Measurements from ENCODE around the gene ZNF662. TPM values are rescaled to one million over a fixed set of nuclear protein-coding genes. Genes with fewer than 3 reads are reported as not detected.
"Not testable (repeated sequence)": the region's sequence is repeated elsewhere in the genome, so short reads cannot be mapped to it uniquely, and the experiment has no call there.

Gene ZNF662
- 10 to 100 TPM; 21.0 to 43.6 (median 38.2) TPM for polyA plus RNA-seq (ENCODE audit: insufficient read length in 3 of 3)
- long read RNA-seq, donor 1: 0 reads
- long read RNA-seq, donor 2: 0 reads
- long read RNA-seq, donor 3, partial matches to known transcripts: 0 of 1 reads
- long read RNA-seq, donor 3, other reads (novel, unspliced or antisense): 0 of 1 reads
- long read RNA-seq, donor 4, partial matches to known transcripts: 0 of 3 reads
- long read RNA-seq, donor 4, other reads (novel, unspliced or antisense): 0 of 3 reads
- long read RNA-seq, donor 5: 0 reads
- long read RNA-seq, donor 6: 0 reads
- long read RNA-seq, donor 7, partial matches to known transcripts: 0 of 2 reads
- long read RNA-seq, donor 7, other reads (novel, unspliced or antisense): 0 of 2 reads
- long read RNA-seq, donor 8: 0 reads
- long read RNA-seq, donor 9, partial matches to known transcripts: 0 of 1 reads
- long read RNA-seq, donor 9, other reads (novel, unspliced or antisense): 0 of 1 reads
- long read RNA-seq, donor 10, partial matches to known transcripts: 0 of 3 reads
- long read RNA-seq, donor 10, other reads (novel, unspliced or antisense): 0 of 3 reads
- long read RNA-seq, donor 11: 0 reads
- long read RNA-seq, donor 12, partial matches to known transcripts: 5 of 5 reads
- long read RNA-seq, donor 12, other reads (novel, unspliced or antisense): 0 of 5 reads
- long read RNA-seq, donor 13: 0 reads
- long read RNA-seq, donor 14: 0 reads
- long read RNA-seq, donor 15: 0 reads
- long read RNA-seq, donor 16: 0 reads

- peak; percentile 57 for DNase-seq
Observed at GRCh38 chr3:42906070-42906847, at the start of gene ZNF662. Gene ZNF662, plus strand, starts transcription at chr3:42906142. Its CDS starts 1,973 bp downstream, at chr3:42908115.

DNA sequence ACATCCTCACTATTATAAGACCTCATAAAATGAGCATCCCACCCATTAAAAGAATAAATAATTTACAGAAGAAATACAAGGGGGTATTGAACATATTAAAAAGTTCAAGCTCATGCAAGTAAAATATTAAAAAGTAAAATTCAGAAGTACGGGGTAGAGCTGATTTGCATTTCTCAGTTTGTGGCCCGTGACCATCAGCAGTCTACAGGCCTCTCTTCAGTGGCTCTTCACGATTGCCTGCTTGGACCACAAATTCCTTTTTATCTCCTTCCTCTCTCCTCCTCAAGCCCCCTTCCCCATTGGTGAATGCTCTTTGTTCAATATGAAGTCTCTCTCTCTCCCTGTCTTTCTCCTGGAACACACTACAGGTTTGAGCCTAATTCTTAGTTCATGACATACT, 49.4 kb upstream of the ZNF662 start:
- no peak for DNase-seq

- no peak for DNase-seq
Observed at GRCh38 chr3:42864321-42864950, 41.5 kb upstream of the ZNF662 start.

DNA sequence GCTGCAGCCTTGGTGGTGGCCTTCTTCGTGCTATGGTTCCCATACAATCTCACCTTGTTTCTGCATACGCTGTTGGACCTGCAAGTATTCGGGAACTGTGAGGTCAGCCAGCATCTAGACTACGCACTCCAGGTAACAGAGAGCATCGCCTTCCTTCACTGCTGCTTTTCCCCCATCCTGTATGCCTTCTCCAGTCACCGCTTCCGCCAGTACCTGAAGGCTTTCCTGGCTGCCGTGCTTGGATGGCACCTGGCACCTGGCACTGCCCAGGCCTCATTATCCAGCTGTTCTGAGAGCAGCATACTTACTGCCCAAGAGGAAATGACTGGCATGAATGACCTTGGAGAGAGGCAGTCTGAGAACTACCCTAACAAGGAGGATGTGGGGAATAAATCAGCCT, 40.7 kb upstream of the ZNF662 start:
- DNase-seq: no peak

GRCh38 chr3:42867138-42867537, 38.8 kb upstream of the ZNF662 start:
- DNase-seq: no peak

GRCh38 chr3:42868841-42869240, 37.1 kb upstream of the ZNF662 start:
- DNase-seq: no peak

DNA sequence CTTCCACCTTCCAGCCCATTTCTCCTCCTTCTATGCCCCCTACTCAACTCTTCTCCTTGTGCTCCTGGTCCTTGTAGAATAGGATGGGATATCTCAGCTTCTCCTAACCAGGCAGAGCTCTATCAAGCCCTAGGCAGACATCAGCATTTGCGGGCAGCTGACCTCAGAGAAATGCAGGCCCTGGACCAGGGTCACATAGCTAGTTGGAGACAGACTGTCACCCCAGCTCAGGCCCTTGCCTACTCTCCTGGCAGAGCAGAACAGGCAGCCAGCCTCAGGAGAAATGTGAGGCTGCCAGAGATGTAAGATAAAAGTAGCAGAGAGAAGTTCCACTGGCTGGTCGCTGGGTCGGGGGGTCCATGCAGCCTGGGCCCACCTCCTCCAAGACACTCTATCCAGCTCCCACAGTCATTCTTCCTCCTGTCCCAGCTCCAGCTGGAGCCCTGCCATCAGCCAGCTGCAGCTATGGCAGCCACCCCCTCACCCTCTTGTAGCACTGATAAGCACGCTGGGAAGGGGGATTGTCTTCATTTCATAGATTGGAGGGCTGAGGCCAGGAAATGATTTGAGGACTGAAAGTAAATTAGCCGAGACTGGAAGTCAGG, 34.2 kb upstream of the ZNF662 start:
- no peak for DNase-seq

DNA sequence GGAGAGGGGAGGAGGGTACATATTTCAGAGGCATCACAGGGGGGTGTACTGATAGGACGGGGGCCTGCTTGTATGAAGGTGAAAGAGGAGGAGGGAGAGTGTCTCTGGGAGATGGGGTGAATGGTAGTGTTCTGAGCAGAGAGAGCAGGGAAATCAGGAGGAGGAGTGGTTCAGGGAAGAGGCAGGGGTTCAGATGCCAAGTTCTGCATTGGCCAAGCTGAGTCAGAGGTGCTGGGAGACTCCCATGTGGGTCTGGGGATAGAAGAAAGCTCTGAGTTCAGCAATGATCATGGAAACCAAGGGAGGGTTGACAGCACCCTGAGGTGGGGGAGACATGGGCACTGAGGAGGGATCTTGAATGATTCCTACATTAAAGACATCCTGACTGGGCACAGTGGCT, 33.2 kb upstream of the ZNF662 start:
- no peak for DNase-seq

DNA sequence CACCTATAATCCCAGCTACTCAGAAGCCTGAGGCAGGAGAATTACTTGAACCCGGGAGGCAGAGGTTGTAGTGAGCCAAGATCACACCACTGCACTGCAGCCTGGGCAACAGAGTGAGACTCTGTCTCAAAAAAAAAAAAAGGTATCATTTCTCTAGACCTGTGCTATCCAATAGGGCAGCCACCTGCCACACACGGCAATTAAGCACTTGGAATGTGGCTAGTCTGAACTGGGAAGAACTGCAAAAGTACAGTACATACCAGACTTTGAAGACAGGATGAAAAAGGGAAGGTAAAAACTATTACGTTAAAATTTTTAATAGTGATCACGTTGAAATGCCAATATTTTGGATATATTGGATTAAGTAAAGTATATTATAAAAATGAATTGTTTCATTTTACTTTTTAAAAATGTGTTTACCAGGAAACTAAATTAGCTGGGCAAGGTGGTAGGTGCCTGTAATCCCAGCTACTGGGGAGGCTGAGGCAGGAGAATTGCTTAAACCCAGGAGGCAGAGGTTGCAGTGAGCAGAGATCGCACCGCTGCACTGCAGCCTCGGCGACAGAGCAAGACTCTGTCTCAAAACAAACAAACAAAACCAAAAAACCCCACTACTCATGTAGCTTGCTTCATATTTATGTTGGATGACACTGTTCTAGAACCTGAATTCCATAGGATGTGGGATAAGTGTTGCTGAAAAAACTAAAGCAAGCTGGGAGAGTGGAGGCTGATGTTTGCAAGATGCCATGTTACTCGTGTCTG, 32.5 kb upstream of the ZNF662 start:
- no peak for DNase-seq

DNA sequence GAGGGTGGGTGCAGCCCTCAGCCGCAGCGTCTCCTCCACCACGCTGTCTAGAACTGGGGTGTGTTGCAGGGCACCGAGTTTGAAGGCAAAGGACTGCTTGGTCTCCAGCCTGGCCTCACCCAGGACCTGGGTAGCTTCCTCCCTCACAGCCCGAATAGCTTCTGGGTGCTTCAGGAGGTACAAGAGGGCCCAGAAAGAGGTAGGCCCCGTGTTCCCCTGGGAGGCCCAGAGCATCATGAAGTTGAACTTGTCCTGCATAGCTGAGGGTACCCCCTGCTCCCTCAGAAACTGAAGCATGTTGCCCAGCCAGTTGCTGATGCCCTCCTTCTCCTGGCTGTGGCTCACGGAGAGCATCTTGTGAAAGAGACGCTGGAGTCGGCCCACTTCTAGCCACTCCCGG, 31.2 kb upstream of the ZNF662 start:
- DNase-seq: no peak

DNA sequence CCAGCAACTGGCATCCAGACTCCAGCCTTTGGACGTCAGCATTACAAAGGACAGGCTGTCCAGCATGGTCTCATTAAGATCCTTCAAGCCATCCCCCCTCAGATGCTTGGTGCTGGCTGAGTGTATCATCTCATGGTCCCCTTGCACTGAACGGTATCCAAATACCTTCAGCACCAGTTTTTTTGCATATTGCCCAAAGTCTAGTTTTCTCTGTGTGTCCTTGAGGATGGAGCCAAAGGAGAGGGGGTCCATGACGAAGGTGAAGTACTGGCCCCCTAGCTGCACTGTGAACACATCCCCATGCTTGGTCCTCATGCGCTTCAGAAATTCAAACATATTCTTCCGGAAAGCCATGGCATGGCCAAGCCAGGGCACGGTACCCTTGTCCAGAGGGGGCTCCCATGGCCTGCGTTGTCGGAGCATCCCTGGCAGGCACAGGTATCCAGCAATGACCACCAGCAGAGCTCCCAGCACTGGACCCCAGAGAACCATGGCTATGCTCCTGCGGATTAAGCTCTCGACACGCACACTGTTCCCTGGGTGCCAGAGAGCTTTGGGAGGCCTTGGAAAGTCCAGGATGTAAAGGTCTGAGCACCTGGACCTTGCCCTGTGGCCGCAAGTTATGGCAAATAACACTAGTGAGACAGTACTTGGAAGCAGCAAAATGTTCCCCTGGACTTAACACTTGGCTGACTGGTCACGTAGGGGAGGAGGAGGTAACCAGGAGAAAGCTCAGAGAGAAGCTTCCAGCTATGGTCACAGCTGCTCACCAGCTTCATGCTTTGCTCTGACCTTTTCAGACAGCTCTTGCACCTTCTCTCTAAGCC, 30.4 kb upstream of the ZNF662 start, which contains the start of gene CYP8B1:
TSS of gene CYP8B1 (minus strand) at position 555 of the 827 bp plus-strand sequence. CDS start at position 492, 63 bp downstream.
- DNase-seq: no peak

- no peak for DNase-seq
Observed at GRCh38 chr3:42876401-42876800, 29.5 kb upstream of the ZNF662 start.

GRCh38 chr3:42876940-42877720, 28.8 kb upstream of the ZNF662 start:
- DNase-seq: no peak

GRCh38 chr3:42877881-42878280, 28.1 kb upstream of the ZNF662 start:
- DNase-seq: no peak

GRCh38 chr3:42880183-42880582, 25.8 kb upstream of the ZNF662 start:
- no peak for DNase-seq

DNA sequence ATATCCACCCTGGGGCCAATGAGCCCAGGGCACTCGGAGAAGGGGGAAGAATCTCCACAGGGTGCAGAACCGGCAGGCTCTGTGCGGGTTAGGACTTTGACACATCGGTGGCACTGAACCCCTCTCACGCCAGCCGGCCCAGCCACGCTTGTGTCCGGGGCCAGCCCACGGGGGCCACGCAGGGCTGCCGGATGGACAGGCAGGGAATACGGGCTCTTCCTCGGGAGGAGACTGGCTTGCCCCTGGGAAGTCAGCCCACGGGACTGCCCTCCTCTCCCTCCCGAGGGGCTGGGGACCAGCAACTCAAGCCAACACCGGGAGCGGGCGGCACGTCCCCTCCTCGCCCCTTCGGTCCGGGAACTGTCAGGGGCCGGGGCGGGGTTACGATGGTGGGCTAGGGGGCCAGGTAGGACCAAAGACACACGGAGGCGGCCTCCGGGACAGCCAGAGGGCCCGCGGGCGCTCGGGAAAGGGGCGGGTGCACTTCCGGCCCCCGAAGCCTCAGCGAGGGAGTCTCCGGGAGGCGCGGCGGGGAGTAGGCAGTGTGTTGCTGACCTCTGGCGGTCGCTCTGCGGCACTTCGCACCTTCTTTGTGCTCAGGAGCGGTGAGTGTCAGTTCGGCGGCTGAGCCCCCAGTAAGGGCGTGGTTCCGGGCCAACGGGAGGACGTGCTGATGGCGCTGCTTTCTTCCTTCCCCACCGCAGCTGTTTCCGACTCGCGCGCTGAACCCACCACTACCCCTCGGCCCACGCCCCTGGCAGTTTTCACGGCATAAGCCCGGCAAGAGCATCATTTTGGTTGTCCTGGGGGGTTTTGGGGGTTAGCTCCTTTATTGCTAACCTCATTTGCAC, 25.1 kb upstream of the ZNF662 start:
- peak; percentile 80 for DNase-seq

DNA sequence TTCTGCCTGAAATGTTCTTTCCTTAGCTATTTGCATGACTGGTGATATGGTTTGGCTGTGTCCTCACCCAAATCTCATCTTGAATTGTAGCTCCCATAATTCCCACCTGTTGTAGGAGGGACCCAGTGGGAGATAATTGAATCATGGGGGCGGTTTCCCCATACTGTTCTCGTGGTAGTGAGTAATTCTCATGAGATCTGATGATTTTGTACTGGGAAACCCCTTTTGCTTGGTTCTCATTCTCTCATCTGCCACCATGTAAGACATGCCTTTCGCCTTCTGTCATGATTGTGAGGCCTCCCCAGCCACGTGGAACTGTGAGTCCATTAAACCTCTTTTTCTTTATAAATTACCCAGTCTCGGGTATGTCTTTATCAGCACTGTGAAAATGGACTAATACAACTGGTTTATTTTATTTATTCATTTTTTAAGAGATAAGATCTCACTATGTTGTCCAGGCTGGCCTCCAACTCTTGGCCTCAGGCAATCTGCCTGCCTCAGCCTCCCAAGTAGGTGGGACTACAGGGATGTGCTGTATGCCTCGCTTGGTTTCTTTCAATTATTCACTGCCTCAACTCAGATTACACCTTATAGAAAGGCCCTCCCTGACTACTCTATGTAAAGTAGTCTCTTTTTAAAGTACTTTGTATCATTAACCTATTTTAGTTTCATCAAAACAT, 22.6 kb upstream of the ZNF662 start:
- not testable (repeated sequence) for DNase-seq
